ENCODE data around the gene RBM28. TPM values are rescaled to one million over a fixed set of nuclear protein-coding genes. Genes with fewer than 3 reads are reported as not detected.
A peak's percentile ranks its signal among the peaks of the same experiment; 100 is the strongest.

RBM28 gene
- total and polyA plus RNA-seq, 4 donors = 5.0 to 41.5 (median 32.3) TPM

DNA sequence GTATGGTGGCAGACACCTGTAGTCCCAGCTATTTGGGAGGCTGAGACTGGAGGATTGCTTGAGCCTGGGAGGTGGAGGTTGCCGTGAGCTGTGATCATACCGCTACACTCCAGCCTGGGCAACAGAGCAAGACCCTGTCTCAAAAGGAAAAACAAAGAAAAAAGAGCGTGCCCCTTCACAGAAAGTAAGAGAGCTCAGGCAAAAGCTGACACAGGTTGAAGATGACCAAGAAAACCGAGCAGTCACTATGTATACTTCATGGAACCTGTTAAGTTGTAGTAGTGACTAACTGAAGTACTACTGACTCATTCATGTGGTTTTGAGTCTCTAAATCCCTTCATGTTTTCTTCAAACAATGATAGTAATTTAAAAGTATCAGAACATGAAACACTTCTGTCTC, 19.0 kb upstream of the RBM28 start:
- DNase-seq (no peak), ATAC-seq (ENCODE audit: low FRiP score) (no peak)
- no peaks in the 10 kb centered on the region for H3K9me3 ChIP-seq (ENCODE audit: control insufficient read depth, low read length)
- WGBS, 2 donors = 74 to 79% methylated on average over 4 of the region's 4 CpGs
- intact Hi-C loops (cut with DNase I) = no loop called here
- H3K36me3 ChIP-seq (ENCODE audit: control insufficient read depth in 1 of 2, insufficient read depth in 2 of 2, low read length in 1 of 2) = no peaks in the 10 kb centered on the region
- H3K4me3 ChIP-seq (ENCODE audit: low read length in 2 of 2) = no peak overlapping the region
- no peak overlapping the region for H3K27ac ChIP-seq (ENCODE audit: low read depth in 1 of 2, low read length in 2 of 2)
- no peaks in the 10 kb centered on the region for H3K4me1 ChIP-seq (ENCODE audit: control insufficient read depth in 1 of 2, insufficient read depth in 2 of 2, low read length in 2 of 2)
- H3K27me3 ChIP-seq (ENCODE audit: control insufficient read depth in 1 of 2, insufficient read depth in 2 of 2, low read length in 1 of 2) = peaks cover 0 to 2% of the 10 kb centered on the region in 2 donors

DNA sequence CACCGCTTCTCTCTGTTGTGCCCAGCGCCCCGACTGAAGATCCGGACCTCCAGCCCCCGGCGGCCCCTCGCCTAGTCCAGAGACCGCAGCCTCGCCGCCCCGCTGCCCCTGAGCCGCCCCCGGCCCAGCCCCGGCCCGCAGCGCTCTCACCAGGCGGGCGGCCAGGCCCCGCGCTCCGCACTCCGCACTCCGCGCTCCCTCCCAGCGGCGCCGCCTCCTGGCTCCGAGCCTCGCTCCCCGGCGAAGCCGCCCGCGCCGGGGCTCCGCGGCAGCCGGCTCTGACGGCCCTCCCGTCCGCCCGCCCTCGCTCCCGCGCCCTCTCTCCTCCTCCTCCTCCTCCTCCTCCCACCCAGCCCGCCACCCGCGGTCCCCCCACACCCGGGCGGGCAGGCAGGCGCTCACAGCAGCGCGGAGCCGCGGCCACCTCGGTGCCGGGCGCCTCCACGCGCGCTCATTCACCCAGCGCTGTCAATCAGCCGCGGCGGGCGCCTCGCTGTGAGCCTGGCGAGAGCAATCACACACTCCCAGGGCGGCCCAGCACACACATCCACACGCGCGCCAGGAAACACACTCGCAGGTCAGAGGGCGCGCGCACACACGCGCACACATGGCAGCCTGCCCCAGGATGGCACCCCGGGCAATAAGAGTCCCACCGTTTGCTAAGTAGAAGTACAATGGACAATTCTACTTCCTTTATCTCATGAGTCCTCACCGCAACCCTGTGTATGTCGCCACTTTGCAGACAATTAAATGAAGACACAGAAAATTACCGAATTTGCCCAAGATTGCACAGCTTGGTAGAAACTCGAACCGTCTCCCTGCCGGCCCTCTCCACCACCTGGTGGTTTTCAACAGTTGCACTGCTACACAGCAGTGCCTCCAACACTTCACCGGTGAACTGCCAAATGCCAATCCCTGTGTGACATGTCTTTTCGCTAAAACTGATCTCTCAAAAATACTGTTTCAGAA, 18.0 kb upstream of the RBM28 start, which contains the start of gene PRRT4:
Gene PRRT4 (minus strand): TSS at position 280 of the 969 bp plus-strand sequence.
- Histone ChIP-seq H3K9me3 (ENCODE audit: control insufficient read depth, low read length) (no peaks in the 10 kb centered on the region), H3K27me3 (ENCODE audit: control insufficient read depth in 1 of 2, insufficient read depth in 2 of 2, low read length in 1 of 2) (peaks cover 0 to 2% of the 10 kb centered on the region in 2 donors), H3K36me3 (ENCODE audit: control insufficient read depth in 1 of 2, insufficient read depth in 2 of 2, low read length in 1 of 2) (no peaks in the 10 kb centered on the region), H3K27ac (ENCODE audit: low read depth in 1 of 2, low read length in 2 of 2) (no peak within 1 kb of the TSS), H3K4me3 (ENCODE audit: low read length in 2 of 2) (peak within 1 kb of the TSS; percentile 49 to 58), H3K4me1 (ENCODE audit: control insufficient read depth in 1 of 2, insufficient read depth in 2 of 2, low read length in 2 of 2) (no peaks in the 10 kb centered on the region)
- peak in 1 of 2 donors; percentile 83 for DNase-seq
- ATAC-seq (ENCODE audit: low FRiP score) = peak; percentile 65
- intact Hi-C loops (cut with DNase I) = no loop called here
- 1% methylated on average over 44 to 88 of the region's 88 CpGs for WGBS, 2 donors

DNA sequence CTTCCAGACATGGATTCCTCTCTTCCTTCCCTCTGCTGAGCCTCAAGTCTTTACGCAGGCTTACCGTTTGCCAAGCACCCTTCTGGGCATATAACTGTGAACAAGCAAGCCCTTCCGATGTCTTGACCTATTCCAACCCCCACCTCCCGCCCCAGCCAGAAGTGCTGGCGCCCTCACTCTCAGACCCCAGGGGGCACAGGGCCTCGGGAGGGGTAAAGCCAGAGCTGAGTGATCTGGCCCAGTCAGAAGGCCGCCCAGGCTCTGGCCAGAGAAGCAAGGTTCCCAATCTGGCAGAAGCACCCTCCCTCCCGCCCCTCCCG, 16.6 kb upstream of the RBM28 start:
- H3K36me3 ChIP-seq (ENCODE audit: control insufficient read depth in 1 of 2, insufficient read depth in 2 of 2, low read length in 1 of 2) = no peaks in the 10 kb centered on the region
- H3K4me1 ChIP-seq (ENCODE audit: control insufficient read depth in 1 of 2, insufficient read depth in 2 of 2, low read length in 2 of 2) = no peaks in the 10 kb centered on the region
- intact Hi-C loops (cut with DNase I) = no loop called here
- WGBS, 2 donors = 23 to 28% methylated on average over 9 of the region's 9 CpGs
- H3K27me3 ChIP-seq (ENCODE audit: control insufficient read depth in 1 of 2, insufficient read depth in 2 of 2, low read length in 1 of 2) = peaks cover 0 to 2% of the 10 kb centered on the region in 2 donors
- no peaks in the 10 kb centered on the region for H3K9me3 ChIP-seq (ENCODE audit: control insufficient read depth, low read length)
- H3K4me3 ChIP-seq (ENCODE audit: low read length in 2 of 2) = no peak overlapping the region
- DNase-seq (no peak), ATAC-seq (ENCODE audit: low FRiP score) (peak; percentile 31)
- no peak overlapping the region for H3K27ac ChIP-seq (ENCODE audit: low read depth in 1 of 2, low read length in 2 of 2)

- DNase-seq = no peak
- ATAC-seq (ENCODE audit: low FRiP score) = no peak
- intact Hi-C loops (cut with DNase I) = no loop called here
- Histone ChIP-seq H3K27ac (ENCODE audit: low read depth in 1 of 2, low read length in 2 of 2) (no peak overlapping the region), H3K9me3 (ENCODE audit: control insufficient read depth, low read length) (no peaks in the 10 kb centered on the region), H3K36me3 (ENCODE audit: control insufficient read depth in 1 of 2, insufficient read depth in 2 of 2, low read length in 1 of 2) (no peaks in the 10 kb centered on the region), H3K4me1 (ENCODE audit: control insufficient read depth in 1 of 2, insufficient read depth in 2 of 2, low read length in 2 of 2) (no peaks in the 10 kb centered on the region), H3K4me3 (ENCODE audit: low read length in 2 of 2) (no peak overlapping the region), H3K27me3 (ENCODE audit: control insufficient read depth in 1 of 2, insufficient read depth in 2 of 2, low read length in 1 of 2) (no peaks in the 10 kb centered on the region)
- 92 to 94% methylated on average over 3 to 4 of the region's 4 CpGs for WGBS, 2 donors
Observed at GRCh38 chr7:128359939-128360338, 16.2 kb upstream of the RBM28 start.

DNA sequence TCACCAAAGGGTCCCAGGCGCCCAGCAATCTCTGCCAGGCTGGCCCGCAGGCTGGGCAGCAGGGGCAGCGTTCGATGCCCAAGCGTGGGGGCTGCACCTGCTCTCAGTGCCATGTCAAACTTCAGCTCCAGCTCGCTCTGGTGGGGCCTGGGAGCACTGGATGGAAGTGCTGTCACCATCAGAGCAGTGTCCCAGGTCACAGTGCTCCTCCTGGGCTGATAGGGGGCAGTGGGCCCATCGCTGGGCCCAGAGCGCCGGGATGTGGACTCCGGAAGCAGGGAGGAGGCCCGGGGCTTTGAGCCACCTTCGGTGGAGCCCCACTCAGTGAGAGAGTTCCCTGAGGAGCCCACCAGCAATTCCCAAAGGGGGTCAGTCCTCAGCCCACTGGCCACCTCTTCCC, 15.6 kb upstream of the RBM28 start:
- H3K36me3 ChIP-seq (ENCODE audit: control insufficient read depth in 1 of 2, insufficient read depth in 2 of 2, low read length in 1 of 2) = no peaks in the 10 kb centered on the region
- DNase-seq = no peak
- 95% methylated on average over 12 of the region's 12 CpGs for WGBS, 2 donors
- no peak overlapping the region for H3K4me3 ChIP-seq (ENCODE audit: low read length in 2 of 2)
- no peak overlapping the region for H3K27ac ChIP-seq (ENCODE audit: low read depth in 1 of 2, low read length in 2 of 2)
- intact Hi-C loops (cut with DNase I) = no loop called here
- no peaks in the 10 kb centered on the region for H3K9me3 ChIP-seq (ENCODE audit: control insufficient read depth, low read length)
- H3K4me1 ChIP-seq (ENCODE audit: control insufficient read depth in 1 of 2, insufficient read depth in 2 of 2, low read length in 2 of 2) = no peaks in the 10 kb centered on the region
- H3K27me3 ChIP-seq (ENCODE audit: control insufficient read depth in 1 of 2, insufficient read depth in 2 of 2, low read length in 1 of 2) = no peaks in the 10 kb centered on the region
- no peak for ATAC-seq (ENCODE audit: low FRiP score)

GRCh38 chr7:128358233-128358632, 14.5 kb upstream of the RBM28 start:
- Histone ChIP-seq H3K4me1 (ENCODE audit: control insufficient read depth in 1 of 2, insufficient read depth in 2 of 2, low read length in 2 of 2) (no peaks in the 10 kb centered on the region), H3K4me3 (ENCODE audit: low read length in 2 of 2) (no peak overlapping the region), H3K27ac (ENCODE audit: low read depth in 1 of 2, low read length in 2 of 2) (no peak overlapping the region), H3K36me3 (ENCODE audit: control insufficient read depth in 1 of 2, insufficient read depth in 2 of 2, low read length in 1 of 2) (no peaks in the 10 kb centered on the region), H3K9me3 (ENCODE audit: control insufficient read depth, low read length) (no peaks in the 10 kb centered on the region), H3K27me3 (ENCODE audit: control insufficient read depth in 1 of 2, insufficient read depth in 2 of 2, low read length in 1 of 2) (no peaks in the 10 kb centered on the region)
- 89 to 93% methylated on average over 1 of the region's 1 CpG for WGBS, 2 donors
- DNase-seq (no peak), ATAC-seq (ENCODE audit: low FRiP score) (no peak)
- intact Hi-C loops (cut with DNase I) = no loop called here

- 88 to 92% methylated on average over 6 of the region's 6 CpGs for WGBS, 2 donors
- intact Hi-C loops (cut with DNase I) = no loop called here
- Histone ChIP-seq H3K4me1 (ENCODE audit: control insufficient read depth in 1 of 2, insufficient read depth in 2 of 2, low read length in 2 of 2) (no peaks in the 10 kb centered on the region), H3K27me3 (ENCODE audit: control insufficient read depth in 1 of 2, insufficient read depth in 2 of 2, low read length in 1 of 2) (no peaks in the 10 kb centered on the region), H3K36me3 (ENCODE audit: control insufficient read depth in 1 of 2, insufficient read depth in 2 of 2, low read length in 1 of 2) (no peaks in the 10 kb centered on the region), H3K4me3 (ENCODE audit: low read length in 2 of 2) (no peak overlapping the region), H3K9me3 (ENCODE audit: control insufficient read depth, low read length) (no peaks in the 10 kb centered on the region), H3K27ac (ENCODE audit: low read depth in 1 of 2, low read length in 2 of 2) (no peak overlapping the region)
- ATAC-seq (ENCODE audit: low FRiP score) (no peak), DNase-seq (no peak)
Observed at GRCh38 chr7:128357217-128357613, 13.5 kb upstream of the RBM28 start.

GRCh38 chr7:128356546-128357216, 13.0 kb upstream of the RBM28 start:
- Histone ChIP-seq H3K4me1 (ENCODE audit: control insufficient read depth in 1 of 2, insufficient read depth in 2 of 2, low read length in 2 of 2) (no peaks in the 10 kb centered on the region), H3K4me3 (ENCODE audit: low read length in 2 of 2) (no peak overlapping the region), H3K9me3 (ENCODE audit: control insufficient read depth, low read length) (no peaks in the 10 kb centered on the region), H3K27ac (ENCODE audit: low read depth in 1 of 2, low read length in 2 of 2) (no peak overlapping the region), H3K36me3 (ENCODE audit: control insufficient read depth in 1 of 2, insufficient read depth in 2 of 2, low read length in 1 of 2) (no peaks in the 10 kb centered on the region), H3K27me3 (ENCODE audit: control insufficient read depth in 1 of 2, insufficient read depth in 2 of 2, low read length in 1 of 2) (no peaks in the 10 kb centered on the region)
- DNase-seq (no peak), ATAC-seq (ENCODE audit: low FRiP score) (no peak)
- 96 to 98% methylated on average over 2 of the region's 2 CpGs for WGBS, 2 donors
- intact Hi-C loops (cut with DNase I) = no loop called here

DNA sequence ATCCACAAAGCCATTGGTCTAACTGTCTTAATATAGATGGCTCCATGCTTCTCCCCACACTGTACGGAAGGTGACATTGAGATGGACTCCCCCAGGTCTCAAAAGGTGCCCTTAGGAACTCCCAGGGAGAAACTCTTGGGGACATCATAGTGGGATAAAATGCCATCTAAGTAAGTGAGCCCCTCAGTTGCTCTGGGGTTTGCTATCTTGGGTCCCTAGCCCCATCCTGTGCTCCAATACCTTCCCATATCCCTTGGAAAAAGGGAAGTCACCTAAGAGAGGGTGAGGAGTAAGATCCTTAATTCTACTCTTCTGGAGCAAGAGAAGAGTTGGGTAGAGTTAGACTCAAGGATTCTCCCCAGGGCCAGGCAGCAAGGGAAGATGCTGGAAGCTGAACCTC, 9.9 kb upstream of the RBM28 start:
- intact Hi-C loops (cut with DNase I) = no loop called here
- DNase-seq = no peak
- WGBS, 2 donors = 95 to 96% methylated on average over 1 of the region's 1 CpG

More for the DNA sequence above, 9.9 kb upstream of the RBM28 start:
- Histone ChIP-seq H3K4me1 (ENCODE audit: control insufficient read depth in 1 of 2, insufficient read depth in 2 of 2, low read length in 2 of 2) (no peaks in the 10 kb centered on the region), H3K27ac (ENCODE audit: low read depth in 1 of 2, low read length in 2 of 2) (no peak overlapping the region), H3K9me3 (ENCODE audit: control insufficient read depth, low read length) (no peaks in the 10 kb centered on the region), H3K27me3 (ENCODE audit: control insufficient read depth in 1 of 2, insufficient read depth in 2 of 2, low read length in 1 of 2) (no peaks in the 10 kb centered on the region), H3K36me3 (ENCODE audit: control insufficient read depth in 1 of 2, insufficient read depth in 2 of 2, low read length in 1 of 2) (no peaks in the 10 kb centered on the region), H3K4me3 (ENCODE audit: low read length in 2 of 2) (no peak overlapping the region)
- no peak for ATAC-seq (ENCODE audit: low FRiP score)

Data from aorta (tissue), 5 donors.